Liver (tissue), 3 donors: ENCODE data around the gene CAPRIN2.

Source experiments
- GABPA ChIP-seq, 2 donors: IDR thresholded peaks in 1 of 2; conservative IDR thresholded peaks in 1 of 2; 2 replicates each; pipeline ENCODE4 v1.6.1; 2016; ENCODE audit warnings: antibody characterized with exemption in 2 of 2, mild to moderate bottlenecking in 1 of 2, moderate library complexity in 1 of 2
- HNF4A ChIP-seq, 2 donors: conservative IDR thresholded peaks; 2 replicates each; pipeline ENCODE4 v1.6.1; 2016; ENCODE audit warnings: antibody characterized with exemption in 2 of 2, mild to moderate bottlenecking in 2 of 2
- RAD21 ChIP-seq, 2 donors: IDR thresholded peaks; 2 replicates each; pipeline ENCODE4 v1.6.1; 2016; ENCODE audit warnings: antibody characterized with exemption in 2 of 2, mild to moderate bottlenecking in 2 of 2
- REST ChIP-seq: IDR thresholded peaks from 2 replicates; pipeline ENCODE4 v1.6.1; 2016; ENCODE audit warnings: antibody characterized with exemption, mild to moderate bottlenecking
- SP1 ChIP-seq: IDR thresholded peaks from 2 replicates; pipeline ENCODE4 v1.6.1; 2018; ENCODE audit warnings: antibody characterized with exemption, mild to moderate bottlenecking
- TAF1 ChIP-seq: conservative IDR thresholded peaks from 2 replicates; pipeline ENCODE4 v1.6.1; 2016; ENCODE audit warnings: antibody characterized with exemption, mild to moderate bottlenecking
- YY1 ChIP-seq: IDR thresholded peaks from 2 replicates; pipeline ENCODE4 v1.6.1; 2016; ENCODE audit warnings: antibody characterized with exemption, mild to moderate bottlenecking
- TF ChIP-seq, protein P1 (sequence below): fragments of 150-350 bp; IDR thresholded peaks from 2 replicates; pipeline ENCODE4 v1.5.1; 2017; ENCODE audit warnings: improper control_type of control experiment, low read depth, low read length; ENCODE audit not compliant: missing input control
- donor health status: healthy.
- donor health status: healthy.

GRCh38 chr12:30756074-30756473 lies 1.3 kb upstream of the CAPRIN2 start:
- no peak for TF ChIP-seq HNF4A (conservative IDR thresholded peaks at IDR 0.05)
- TF ChIP-seq, protein P1, sequence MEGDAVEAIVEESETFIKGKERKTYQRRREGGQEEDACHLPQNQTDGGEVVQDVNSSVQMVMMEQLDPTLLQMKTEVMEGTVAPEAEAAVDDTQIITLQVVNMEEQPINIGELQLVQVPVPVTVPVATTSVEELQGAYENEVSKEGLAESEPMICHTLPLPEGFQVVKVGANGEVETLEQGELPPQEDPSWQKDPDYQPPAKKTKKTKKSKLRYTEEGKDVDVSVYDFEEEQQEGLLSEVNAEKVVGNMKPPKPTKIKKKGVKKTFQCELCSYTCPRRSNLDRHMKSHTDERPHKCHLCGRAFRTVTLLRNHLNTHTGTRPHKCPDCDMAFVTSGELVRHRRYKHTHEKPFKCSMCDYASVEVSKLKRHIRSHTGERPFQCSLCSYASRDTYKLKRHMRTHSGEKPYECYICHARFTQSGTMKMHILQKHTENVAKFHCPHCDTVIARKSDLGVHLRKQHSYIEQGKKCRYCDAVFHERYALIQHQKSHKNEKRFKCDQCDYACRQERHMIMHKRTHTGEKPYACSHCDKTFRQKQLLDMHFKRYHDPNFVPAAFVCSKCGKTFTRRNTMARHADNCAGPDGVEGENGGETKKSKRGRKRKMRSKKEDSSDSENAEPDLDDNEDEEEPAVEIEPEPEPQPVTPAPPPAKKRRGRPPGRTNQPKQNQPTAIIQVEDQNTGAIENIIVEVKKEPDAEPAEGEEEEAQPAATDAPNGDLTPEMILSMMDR: peak; percentile 29
- peak; percentile 22 for TF ChIP-seq SP1
- TF ChIP-seq TAF1: no peak
- TF ChIP-seq REST: no peak
- peak; percentile 56 to 72 for TF ChIP-seq RAD21 (IDR thresholded peaks at IDR 0.05)
- no peak for TF ChIP-seq YY1
- no peak for TF ChIP-seq GABPA (IDR thresholded peaks at IDR 0.05 in 1 of 2, conservative IDR thresholded peaks at IDR 0.05 in 1 of 2)
